Endothelial cell (in vitro differentiated cells): Measurements from ENCODE around the gene PRKG1. TPM values are rescaled to one million over a fixed set of nuclear protein-coding genes. Genes with fewer than 3 reads are reported as not detected.

Experiments used
- DNase-seq: peaks from one replicate; pipeline ENCODE4 v3.0.0; 2021; ENCODE audit warnings: low spot score
- H3K27ac Mint-ChIP-seq: one replicate; pipeline ENCODE4 v1.8.0; 2021; ENCODE audit warnings: mixed read lengths, inconsistent platforms; ENCODE audit not compliant: unreplicated experiment
- H3K27me3 Mint-ChIP-seq: one replicate; pipeline ENCODE4 v1.8.0; 2021; ENCODE audit warnings: mild to moderate bottlenecking, moderate library complexity, mixed read lengths, inconsistent platforms; ENCODE audit not compliant: unreplicated experiment
- H3K36me3 Mint-ChIP-seq: one replicate; pipeline ENCODE4 v1.8.0; 2021; ENCODE audit warnings: mild to moderate bottlenecking, low read depth, mixed read lengths, inconsistent platforms; ENCODE audit not compliant: unreplicated experiment
- H3K4me1 Mint-ChIP-seq: one replicate; pipeline ENCODE4 v1.8.0; 2021; ENCODE audit warnings: mild to moderate bottlenecking, mixed read lengths, inconsistent platforms; ENCODE audit not compliant: unreplicated experiment
- H3K4me3 Mint-ChIP-seq: one replicate; pipeline ENCODE4 v1.8.0; 2021; ENCODE audit warnings: mild to moderate bottlenecking, mixed read lengths, inconsistent platforms; ENCODE audit not compliant: unreplicated experiment
- H3K9me3 Mint-ChIP-seq: one replicate; pipeline ENCODE4 v1.8.0; 2021; ENCODE audit warnings: mixed read lengths, inconsistent platforms; ENCODE audit not compliant: unreplicated experiment
- CTCF ChIP-seq: fragments of 200-600 bp; sonication (generic); IDR thresholded peaks from one replicate; pipeline ENCODE4 v1.5.0; 2021; ENCODE audit warnings: antibody characterized with exemption; ENCODE audit not compliant: unreplicated experiment
- total RNA-seq: library from RNA; stranded (reverse); fragmentation: NEBNext Ultra II Directional; extraction: Animal tissue kit (Norgen Biotek cat#: 25700); gene quantifications from one replicate; pipeline ENCODE4 v1.2.1, GENCODE V29; 2021; ENCODE audit not compliant: unreplicated experiment

Gene PRKG1
- total RNA-seq, 1 donor from 2014 or later = 10.7 TPM

- no peak for TF ChIP-seq CTCF
- no peaks in the 10 kb centered on the region for H3K4me1 Mint-ChIP-seq
- H3K27ac Mint-ChIP-seq = no peak overlapping the region
- H3K27me3 Mint-ChIP-seq = peaks cover 2% of the 10 kb centered on the region
- no peaks in the 10 kb centered on the region for H3K9me3 Mint-ChIP-seq
- H3K36me3 Mint-ChIP-seq = no peaks in the 10 kb centered on the region
- no peak for DNase-seq
- H3K4me3 Mint-ChIP-seq = no peak overlapping the region
Measured at GRCh38 chr10:51285601-51286000, 211.3 kb downstream of the PRKG1 start.

GRCh38 chr10:51288511-51288910 is 214.2 kb downstream of the PRKG1 start:
- Mint-ChIP-seq H3K27me3 (peaks cover 2% of the 10 kb centered on the region), H3K9me3 (no peaks in the 10 kb centered on the region), H3K36me3 (no peaks in the 10 kb centered on the region), H3K4me1 (no peaks in the 10 kb centered on the region), H3K4me3 (no peak overlapping the region), H3K27ac (no peak overlapping the region)
- DNase-seq = no peak
- TF ChIP-seq CTCF = no peak

GRCh38 chr10:51289519-51289918 is 215.2 kb downstream of the PRKG1 start:
- no peak overlapping the region for H3K4me3 Mint-ChIP-seq
- H3K27me3 Mint-ChIP-seq = peaks cover 2% of the 10 kb centered on the region
- TF ChIP-seq CTCF = no peak
- H3K9me3 Mint-ChIP-seq = no peaks in the 10 kb centered on the region
- no peaks in the 10 kb centered on the region for H3K4me1 Mint-ChIP-seq
- no peak for DNase-seq
- no peak overlapping the region for H3K27ac Mint-ChIP-seq
- H3K36me3 Mint-ChIP-seq = no peaks in the 10 kb centered on the region

- Mint-ChIP-seq H3K4me3 (no peak overlapping the region), H3K27ac (no peak overlapping the region), H3K36me3 (no peaks in the 10 kb centered on the region), H3K4me1 (peaks cover 4% of the 10 kb centered on the region), H3K27me3 (no peaks in the 10 kb centered on the region), H3K9me3 (no peaks in the 10 kb centered on the region)
- no peak for DNase-seq
- TF ChIP-seq CTCF = no peak
Measured at GRCh38 chr10:51291961-51292360, 217.7 kb downstream of the PRKG1 start.

- no peaks in the 10 kb centered on the region for H3K27me3 Mint-ChIP-seq
- no peak for TF ChIP-seq CTCF
- no peak for DNase-seq
- H3K9me3 Mint-ChIP-seq = no peaks in the 10 kb centered on the region
- H3K27ac Mint-ChIP-seq = no peak overlapping the region
- H3K36me3 Mint-ChIP-seq = no peaks in the 10 kb centered on the region
- peaks cover 4% of the 10 kb centered on the region for H3K4me1 Mint-ChIP-seq
- H3K4me3 Mint-ChIP-seq = no peak overlapping the region
Measured at GRCh38 chr10:51297438-51297837, 223.2 kb downstream of the PRKG1 start.
